Activated CD4-positive, alpha-beta T cell treated with anti-CD3 and anti-CD28 coated beads, Interleukin-2, amount 50 U/mL, for 16 hours (primary cell): ENCODE results near the gene NRCAM.

ENCODE experiments used
- DNase-seq: peaks from one replicate; pipeline ENCODE4 v3.0.0-alpha.2; 2020

The NRCAM gene

GRCh38 chr7:108235451-108236061 is 220.7 kb downstream of the NRCAM start:
- DNase-seq = no peak

GRCh38 chr7:108234971-108235450 is 221.2 kb downstream of the NRCAM start:
- DNase-seq = no peak

- no peak for DNase-seq
Measured at GRCh38 chr7:108234281-108234680, 222.0 kb downstream of the NRCAM start.

- DNase-seq = no peak
Measured at GRCh38 chr7:108232076-108232475, 224.2 kb downstream of the NRCAM start.

- DNase-seq = no peak
Measured at GRCh38 chr7:108231221-108231620, 225.0 kb downstream of the NRCAM start.

- DNase-seq = no peak
Measured at GRCh38 chr7:108227366-108227765, 228.9 kb downstream of the NRCAM start.

GRCh38 chr7:108226816-108227299 is 229.4 kb downstream of the NRCAM start:
- no peak for DNase-seq

GRCh38 chr7:108225531-108226181 is 230.6 kb downstream of the NRCAM start:
- DNase-seq = no peak

- DNase-seq = no peak
Measured at GRCh38 chr7:108224387-108224786, 231.8 kb downstream of the NRCAM start.

GRCh38 chr7:108222236-108222892 is 233.9 kb downstream of the NRCAM start:
- no peak for DNase-seq

- DNase-seq = no peak
Measured at GRCh38 chr7:108211382-108212201, 244.6 kb downstream of the NRCAM start.

GRCh38 chr7:108210796-108211195 is 245.4 kb downstream of the NRCAM start:
- no peak for DNase-seq

GRCh38 chr7:108205311-108205710 is 250.9 kb downstream of the NRCAM start:
- DNase-seq = no peak

GRCh38 chr7:108204281-108204796 is 251.9 kb downstream of the NRCAM start:
- DNase-seq = no peak

- no peak for DNase-seq
Measured at GRCh38 chr7:108203537-108203936, 252.7 kb downstream of the NRCAM start.

- DNase-seq = no peak
Measured at GRCh38 chr7:108202743-108203142, 253.5 kb downstream of the NRCAM start.

GRCh38 chr7:108201766-108202165 is 254.5 kb downstream of the NRCAM start:
- DNase-seq = no peak

GRCh38 chr7:108200326-108200725 is 255.9 kb downstream of the NRCAM start:
- no peak for DNase-seq

- no peak for DNase-seq
Measured at GRCh38 chr7:108197371-108198091, 258.7 kb downstream of the NRCAM start.

- no peak for DNase-seq
Measured at GRCh38 chr7:108196004-108196403, 260.2 kb downstream of the NRCAM start.

GRCh38 chr7:108193594-108194498 is 262.4 kb downstream of the NRCAM start:
- no peak for DNase-seq
